ENCODE measurements around the gene SLC7A5.
"Not testable (repeated sequence)": the region's sequence is repeated elsewhere in the genome, so short reads cannot be mapped to it uniquely, and the experiment has no call there.

DNA sequence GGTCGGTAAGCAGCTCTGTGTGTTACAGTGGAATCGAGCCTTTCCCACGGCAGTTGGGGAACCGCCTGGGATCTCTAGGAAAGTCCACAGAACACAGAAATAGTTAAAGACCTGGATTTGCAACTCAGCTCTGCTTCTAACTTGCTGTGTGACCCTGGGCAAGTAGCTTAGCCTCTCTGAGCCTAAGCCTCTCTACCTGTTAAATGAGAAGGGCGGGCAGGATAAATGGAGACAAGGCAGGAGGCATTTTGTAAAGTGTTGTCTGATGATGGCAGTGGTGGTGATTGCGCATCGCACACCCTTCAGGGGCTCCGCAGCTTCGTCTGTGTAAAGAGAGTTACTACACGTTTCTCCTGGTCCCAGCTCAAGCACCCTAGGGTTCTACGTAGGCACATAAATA lies 38.8 kb upstream of the SLC7A5 start:
- TF ChIP-seq, protein P1, sequence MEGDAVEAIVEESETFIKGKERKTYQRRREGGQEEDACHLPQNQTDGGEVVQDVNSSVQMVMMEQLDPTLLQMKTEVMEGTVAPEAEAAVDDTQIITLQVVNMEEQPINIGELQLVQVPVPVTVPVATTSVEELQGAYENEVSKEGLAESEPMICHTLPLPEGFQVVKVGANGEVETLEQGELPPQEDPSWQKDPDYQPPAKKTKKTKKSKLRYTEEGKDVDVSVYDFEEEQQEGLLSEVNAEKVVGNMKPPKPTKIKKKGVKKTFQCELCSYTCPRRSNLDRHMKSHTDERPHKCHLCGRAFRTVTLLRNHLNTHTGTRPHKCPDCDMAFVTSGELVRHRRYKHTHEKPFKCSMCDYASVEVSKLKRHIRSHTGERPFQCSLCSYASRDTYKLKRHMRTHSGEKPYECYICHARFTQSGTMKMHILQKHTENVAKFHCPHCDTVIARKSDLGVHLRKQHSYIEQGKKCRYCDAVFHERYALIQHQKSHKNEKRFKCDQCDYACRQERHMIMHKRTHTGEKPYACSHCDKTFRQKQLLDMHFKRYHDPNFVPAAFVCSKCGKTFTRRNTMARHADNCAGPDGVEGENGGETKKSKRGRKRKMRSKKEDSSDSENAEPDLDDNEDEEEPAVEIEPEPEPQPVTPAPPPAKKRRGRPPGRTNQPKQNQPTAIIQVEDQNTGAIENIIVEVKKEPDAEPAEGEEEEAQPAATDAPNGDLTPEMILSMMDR (IDR thresholded peaks at IDR 0.05; ENCODE audit: low read length) = not testable (repeated sequence)
- not testable (repeated sequence) for TF ChIP-seq EZH2phosphoT487 (IDR thresholded peaks at IDR 0.05; ENCODE audit: low read length); EZH2 (optimal IDR thresholded peaks at IDR 0.05; ENCODE audit: low read depth, low read length)

Measured in MM.1S (cell line).